B cell (primary cell): ENCODE results near the gene MVK. TPM values are rescaled to one million over a fixed set of nuclear protein-coding genes. Genes with fewer than 3 reads are reported as not detected.

Experiments
- ATAC-seq: fragments of 200-7000 bp; cut with Tn5 transposase; one replicate; pipeline ENCODE4 v1.10.0; 2021; ENCODE audit warnings: low read depth, mild to moderate bottlenecking, moderate number of reproducible peaks, moderate library complexity
- CTCF ChIA-PET: fragments of 350-600 bp; sonication (Branson Sonifier 250); formaldehyde crosslinking; loops from one replicate; lab custom pipeline; 2021; ENCODE audit warnings: antibody characterized with exemption, inconsistent platforms; lab: Charles Lee
- POLR2A ChIA-PET: fragments of 350-600 bp; sonication (Branson Sonifier 250); formaldehyde crosslinking; loops from one replicate; lab custom pipeline; 2021; ENCODE audit warnings: antibody characterized with exemption; lab: Charles Lee
- DNase-seq: peaks from one replicate; pipeline ENCODE4 v3.0.0; 2013
- H2AFZ ChIP-seq: 2 replicates; pipeline ENCODE4 v1.6.1; 2012; ENCODE audit warnings: mild to moderate bottlenecking, low read depth, low read length; ENCODE audit not compliant: insufficient read depth, poor library complexity, severe bottlenecking
- H3K27ac ChIP-seq, 2 donors: 1 replicate in 1 of 2; 2 replicates in 1 of 2; pipeline ENCODE4 v1.5.1; 2012 to 2013; ENCODE audit warnings: low read length in 2 of 2, mild to moderate bottlenecking in 2 of 2, moderate library complexity in 1 of 2
- H3K27me3 ChIP-seq, 4 experiments: fragments of 200-600 bp in 1 of 4; sonication (generic) in 1 of 4; replicated peaks in 1 of 4; 1 replicate in 2 of 4; 2 replicates in 2 of 4; pipeline versions ENCODE4 v1.6.1 to v1.7.0; 2013 to 2016; ENCODE audit warnings: low read length in 3 of 4, mild to moderate bottlenecking in 2 of 4, mixed read lengths in 1 of 4, moderate library complexity in 1 of 4; ENCODE audit not compliant: insufficient read depth in 4 of 4, control insufficient read depth in 3 of 4; ENCODE audit errors: control extremely low read depth in 1 of 4
- H3K36me3 ChIP-seq, 2 experiments: replicated peaks in 1 of 2; 1 replicate in 1 of 2; 2 replicates in 1 of 2; pipeline versions ENCODE4 v1.6.1 to v1.7.1; 2013; ENCODE audit warnings: low read length in 1 of 2; ENCODE audit not compliant: insufficient read depth in 2 of 2, control insufficient read depth in 1 of 2; ENCODE audit errors: control extremely low read depth in 1 of 2, extremely low read depth in 1 of 2
- H3K4me1 ChIP-seq, 2 donors: fragments of 200-600 bp in 1 of 2; sonication (generic) in 1 of 2; 1 replicate in 1 of 2; 2 replicates in 1 of 2; pipeline versions ENCODE4 v1.5.1 to v1.6.1; 2013 to 2017; ENCODE audit warnings: low read length in 2 of 2; ENCODE audit not compliant: control insufficient read depth in 2 of 2, insufficient read depth in 2 of 2
- H3K4me2 ChIP-seq: replicated peaks from 2 replicates; pipeline ENCODE3; 2012; ENCODE audit warnings: mild to moderate bottlenecking, low read depth, low read length; ENCODE audit not compliant: poor library complexity, severe bottlenecking
- H3K4me3 ChIP-seq, 5 experiments: fragments of 200-600 bp in 1 of 5; sonication (generic) in 1 of 5; 1 replicate in 3 of 5; 2 replicates in 2 of 5; pipeline versions ENCODE4 v1.5.1 to v1.7.0; 2011 to 2016; ENCODE audit warnings: low read length in 4 of 5, mild to moderate bottlenecking in 4 of 5, low read depth in 2 of 5, control low read depth in 1 of 5, moderate library complexity in 1 of 5; ENCODE audit not compliant: insufficient read depth in 1 of 5; ENCODE audit errors: control extremely low read depth in 1 of 5, extremely low read depth in 1 of 5
- H3K79me2 ChIP-seq: fragments of 200-600 bp; sonication (generic); one replicate; pipeline ENCODE4 v1.6.0; 2016; ENCODE audit warnings: low read length; ENCODE audit not compliant: control insufficient read depth, insufficient read depth
- H3K9ac ChIP-seq: fragments of 200-600 bp; sonication (generic); 2 replicates; pipeline ENCODE4 v1.6.1; 2017; ENCODE audit warnings: mild to moderate bottlenecking, low read length, moderate library complexity
- H3K9me3 ChIP-seq, 3 donors: one replicate each; pipeline versions ENCODE4 v1.6.1 to v1.7.1; 2013; ENCODE audit warnings: low read length in 2 of 3; ENCODE audit not compliant: control insufficient read depth in 2 of 3, insufficient read depth in 1 of 3; ENCODE audit errors: control extremely low read depth in 1 of 3
- H4K20me1 ChIP-seq: 2 replicates; pipeline ENCODE4 v1.6.0; 2012; ENCODE audit warnings: mild to moderate bottlenecking, low read length; ENCODE audit not compliant: insufficient read depth, control insufficient read depth, poor library complexity, severe bottlenecking
- H3K27ac Mint-ChIP-seq: one replicate; pipeline ENCODE4 v1.8.0; 2021; ENCODE audit warnings: mixed read lengths
- H3K27me3 Mint-ChIP-seq: one replicate; pipeline ENCODE4 v1.8.0; 2021; ENCODE audit warnings: mixed read lengths
- H3K4me1 Mint-ChIP-seq: one replicate; pipeline ENCODE4 v1.8.0; 2021; ENCODE audit warnings: mixed read lengths
- H3K4me3 Mint-ChIP-seq: one replicate; pipeline ENCODE4 v1.8.0; 2021; ENCODE audit warnings: mixed read lengths
- H3K9me3 Mint-ChIP-seq: one replicate; pipeline ENCODE4 v1.8.0; 2022; ENCODE audit warnings: mixed read lengths; ENCODE audit not compliant: insufficient read depth
- CTCF ChIP-seq: fragments of 200-600 bp; IDR thresholded peaks from one replicate; pipeline ENCODE4 v1.8.0; 2022; ENCODE audit warnings: antibody characterized with exemption, mild to moderate bottlenecking
- EZH2 ChIP-seq: IDR thresholded peaks from 2 replicates; pipeline ENCODE4 v1.6.1; 2012; ENCODE audit warnings: borderline replicate concordance, low read depth, mild to moderate bottlenecking, moderate library complexity, low read length; ENCODE audit not compliant: insufficient read depth, poor library complexity, severe bottlenecking
- WGBS: methylation state at CpG from one replicate; pipeline ENCODE4 v1.1.5; 2013; ENCODE audit warnings: missing lambda C conversion rate; ENCODE audit not compliant: insufficient coverage; 5-methylcytosine and 5-hydroxymethylcytosine counted together
- intact Hi-C: fragments of 100-400 bp; cut with micrococcal nuclease; formaldehyde crosslinking; loops from one replicate; pipeline ENCODE4 v1.10.0; 2022
- polyA plus RNA-seq: library from polyadenylated mRNA; depleted of rRNA; stranded (reverse); fragments of >200 nt; gene quantifications from 2 replicates; pipeline ENCODE4 v1.2.3, GENCODE V29; 2012
- total RNA-seq, 2 donors: library from RNA; stranded (reverse); fragments of 120-200 nt in 1 of 2; gene quantifications; 1 replicate in 1 of 2; 2 replicates in 1 of 2; pipeline versions ENCODE4 v1.2.3 to v1.2.4, GENCODE V29; 2013 to 2022

The MVK gene
- total and polyA plus RNA-seq, 2 donors (not counting 1 experiment from before 2014, with no cell fraction given): 12.1 to 12.5 TPM

- no peaks in the 10 kb centered on the region for H3K27me3 ChIP-seq
- WGBS: no CpG with 5 or more reads among the region's 2 CpGs
- H3K4me1 ChIP-seq: no peaks in the 10 kb centered on the region
- no peak overlapping the region for H3K4me3 ChIP-seq
- ChIA-PET POLR2A (no interaction called here), CTCF (no interaction called here)
- H3K9me3 ChIP-seq: no peaks in the 10 kb centered on the region
- ATAC-seq (no peak), DNase-seq (no peak)
- Mint-ChIP-seq H3K27ac (no peak overlapping the region), H3K4me1 (no peaks in the 10 kb centered on the region), H3K4me3 (no peak overlapping the region), H3K9me3 (no peaks in the 10 kb centered on the region), H3K27me3 (no peaks in the 10 kb centered on the region)
- H4K20me1 ChIP-seq: no peaks in the 10 kb centered on the region
- intact Hi-C loops: no loop called here
- peaks cover 0 to 43% of the 10 kb centered on the region in 2 experiments for H3K36me3 ChIP-seq
- no peak overlapping the region for H3K27ac ChIP-seq
- H3K9ac ChIP-seq: no peak overlapping the region
- H3K4me2 ChIP-seq: no peak overlapping the region
- no peak overlapping the region for H2AFZ ChIP-seq
- no peaks in the 10 kb centered on the region for H3K79me2 ChIP-seq
- TF ChIP-seq EZH2 (no peak), CTCF (no peak)
Observed at GRCh38 chr12:109531411-109531810, 42.2 kb upstream of the MVK start.

DNA sequence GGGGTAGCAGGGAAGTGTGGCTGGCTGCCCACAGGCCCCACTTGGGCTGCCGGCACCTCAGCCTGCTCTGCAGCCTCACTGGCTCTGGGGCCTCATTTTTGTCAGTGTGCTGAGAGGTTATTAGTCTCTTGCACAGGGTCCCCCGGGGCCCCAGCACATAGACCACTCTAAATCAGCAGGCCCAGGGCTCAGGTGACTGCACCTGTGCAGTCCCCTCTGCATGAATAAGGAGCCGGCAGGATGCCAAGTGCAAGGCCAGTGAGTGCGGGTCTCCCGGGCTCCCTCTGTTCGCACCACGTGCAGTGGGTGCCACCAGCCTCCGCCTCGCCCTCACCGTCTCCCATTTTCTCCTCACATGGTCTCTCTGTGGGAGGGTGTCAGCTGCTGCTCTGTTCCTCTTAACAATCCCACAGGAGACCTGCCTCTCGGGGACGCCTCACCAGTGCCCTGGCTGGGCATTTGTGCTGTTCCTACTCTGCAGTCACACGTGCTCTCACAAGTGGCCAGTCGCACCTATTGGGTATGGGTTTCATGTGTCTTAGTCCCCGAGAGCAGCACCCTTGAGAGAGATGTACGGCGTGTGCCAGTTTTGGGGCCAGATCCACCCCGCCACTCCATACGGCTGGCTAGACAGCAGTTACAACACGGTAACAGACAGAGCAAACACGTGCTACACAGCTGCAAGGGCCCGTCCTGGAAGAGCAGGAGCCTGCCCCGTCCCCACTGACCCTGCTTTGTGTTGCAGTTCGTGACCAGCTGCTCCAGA, 40.7 kb upstream of the MVK start:
- H2AFZ ChIP-seq: no peak overlapping the region
- 94% methylated on average over 23 of the region's 24 CpGs for WGBS
- no peaks in the 10 kb centered on the region for H3K9me3 ChIP-seq
- intact Hi-C loops: no loop called here
- H3K9ac ChIP-seq: no peak overlapping the region
- no peak overlapping the region for H3K4me2 ChIP-seq
- Mint-ChIP-seq H3K4me3 (no peak overlapping the region), H3K27ac (no peak overlapping the region), H3K9me3 (no peaks in the 10 kb centered on the region), H3K4me1 (no peaks in the 10 kb centered on the region), H3K27me3 (no peaks in the 10 kb centered on the region)
- DNase-seq (no peak), ATAC-seq (no peak)
- H3K27me3 ChIP-seq: no peaks in the 10 kb centered on the region
- no peak overlapping the region for H3K27ac ChIP-seq
- no peaks in the 10 kb centered on the region for H3K79me2 ChIP-seq
- no peak overlapping the region for H3K4me3 ChIP-seq
- peaks cover 0 to 32% of the 10 kb centered on the region in 2 experiments for H3K36me3 ChIP-seq
- no peaks in the 10 kb centered on the region for H3K4me1 ChIP-seq
- no peaks in the 10 kb centered on the region for H4K20me1 ChIP-seq
- ChIA-PET CTCF (no interaction called here), POLR2A (no interaction called here)
- TF ChIP-seq CTCF: no peak
